PFSK-1 (cell line): ENCODE data around the gene DYNC1LI2.

Experiments
- POLR2AphosphoS5 ChIP-seq: IDR thresholded peaks from 2 replicates; pipeline ENCODE4 v1.6.1; 2012; ENCODE audit warnings: low read depth, mild to moderate bottlenecking, control low read depth, low read length, moderate library complexity
- SIN3A ChIP-seq: IDR thresholded peaks from 2 replicates; pipeline ENCODE4 v1.6.1; 2012; ENCODE audit warnings: mild to moderate bottlenecking, low read length, moderate library complexity, borderline replicate concordance; ENCODE audit not compliant: insufficient read depth
- TAF1 ChIP-seq: IDR thresholded peaks from 2 replicates; pipeline ENCODE4 v1.6.1; 2012; ENCODE audit warnings: low read length, control low read depth, borderline replicate concordance; ENCODE audit not compliant: insufficient read depth

GRCh38 chr16:66790130-66790733 lies 38.8 kb upstream of the DYNC1LI2 start:
- TF ChIP-seq POLR2AphosphoS5 (no peak), TAF1 (no peak), SIN3A (no peak)
